ENCODE results near the gene NME3.

The NME3 gene

GRCh38 chr16:1779741-1780676, 8.7 kb upstream of the NME3 start:
- DNase-seq: no peak

GRCh38 chr16:1779234-1779701, 7.9 kb upstream of the NME3 start:
- DNase-seq: no peak

DNA sequence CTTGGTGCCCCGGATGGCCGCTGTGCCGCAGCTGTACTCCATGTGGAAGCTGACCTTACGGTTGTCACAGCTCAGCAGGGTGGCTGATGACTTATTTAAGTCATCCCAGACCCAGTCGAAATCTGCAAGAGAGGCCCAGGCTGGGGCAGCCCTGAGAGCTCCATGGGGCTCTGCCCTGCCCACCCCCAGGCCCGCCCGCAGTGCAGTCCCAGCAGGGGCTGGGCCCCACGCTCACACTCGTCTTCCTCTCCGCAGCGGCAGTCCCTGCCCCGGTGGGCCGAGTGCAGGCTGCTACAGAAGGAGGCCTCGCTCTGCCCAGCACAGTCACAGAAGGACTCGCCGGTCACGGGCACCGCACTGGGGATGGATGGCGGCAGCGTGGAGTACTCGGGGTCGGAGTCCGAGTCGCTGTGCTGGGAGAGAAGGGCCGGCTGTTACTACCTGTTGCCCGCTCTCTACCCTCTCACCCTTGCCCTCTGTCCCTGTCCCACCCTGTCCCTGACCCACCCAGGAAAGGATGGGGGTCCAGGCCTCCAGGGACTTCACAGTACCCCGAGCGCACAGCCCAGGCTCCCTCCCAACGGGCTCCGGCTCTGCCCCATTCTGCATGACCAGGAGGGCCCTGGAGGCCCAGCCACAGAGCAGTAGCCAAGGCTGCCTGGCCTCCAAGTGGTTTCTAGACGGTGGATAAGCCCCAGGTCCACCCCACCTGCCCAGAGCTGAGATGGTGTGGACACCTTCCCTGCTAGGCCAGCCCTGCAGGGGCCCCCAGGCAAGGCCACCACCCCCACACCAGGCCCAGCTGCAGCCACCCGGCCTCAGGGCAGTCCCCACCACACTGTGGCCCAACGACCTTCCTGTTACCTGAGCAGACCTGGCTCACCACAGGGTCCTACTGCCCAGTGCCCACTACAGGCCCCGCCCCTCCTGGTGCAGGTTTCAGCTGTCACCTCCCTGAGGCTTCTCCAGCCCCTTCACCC, 7.1 kb upstream of the NME3 start:
- DNase-seq: no peak

GRCh38 chr16:1777375-1778199, 6.2 kb upstream of the NME3 start:
- no peak for DNase-seq

GRCh38 chr16:1776991-1777374, 5.6 kb upstream of the NME3 start:
- no peak for DNase-seq

DNA sequence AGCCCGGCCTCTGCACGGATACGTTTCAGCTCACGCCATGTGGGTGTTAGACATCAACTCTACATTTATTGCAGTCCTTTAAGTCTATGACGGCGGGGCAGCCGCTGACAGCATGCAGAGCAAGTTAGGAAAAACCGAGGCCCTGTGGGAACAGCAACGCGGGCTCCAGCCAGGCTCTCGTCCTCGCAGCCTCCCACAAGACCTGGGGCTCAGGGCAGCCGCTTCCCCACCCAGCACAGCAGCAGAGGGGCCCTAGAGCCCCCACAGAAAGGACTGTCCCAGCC, 5.3 kb upstream of the NME3 start:
- DNase-seq: no peak

DNA sequence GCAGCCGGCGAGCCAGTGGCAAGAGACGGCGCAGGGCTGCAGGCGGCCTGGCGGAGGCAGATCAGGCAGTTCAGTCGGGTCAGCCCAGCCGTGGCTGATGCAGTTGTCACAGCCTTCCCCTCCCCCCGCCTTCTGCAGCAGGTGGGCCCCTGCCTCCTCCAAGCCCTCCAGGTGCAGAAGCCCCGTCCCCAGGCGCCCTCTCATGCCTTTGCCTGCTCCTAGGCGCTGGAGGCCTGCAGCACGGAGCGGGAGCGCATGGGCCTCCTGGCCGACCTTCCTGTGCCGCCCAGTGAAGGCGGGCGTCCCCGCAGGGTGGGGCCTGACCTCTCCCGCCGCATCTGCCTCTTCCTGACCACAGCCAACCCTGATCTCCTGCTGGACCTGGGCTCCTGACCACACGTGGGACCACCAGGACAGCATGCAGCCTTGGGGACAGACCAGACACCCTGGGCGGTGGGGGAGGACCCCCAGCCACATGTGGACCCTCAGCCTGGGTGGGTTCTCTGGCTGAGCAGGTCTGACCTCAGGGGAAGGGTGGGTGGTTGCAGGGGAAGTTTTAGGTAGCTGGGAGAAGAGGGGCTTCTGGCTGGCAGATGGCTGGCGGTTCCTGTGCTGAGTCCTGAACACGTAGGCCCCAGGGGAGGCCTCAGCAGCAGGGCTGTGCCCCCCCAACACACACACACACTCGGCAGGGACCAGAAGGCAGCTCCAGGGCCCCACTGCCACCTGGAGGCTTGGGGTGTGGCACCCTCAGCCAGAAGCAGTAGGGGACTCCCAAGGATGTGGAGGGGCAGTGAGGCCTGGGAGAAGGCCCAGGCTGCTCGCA, 4.7 kb upstream of the NME3 start:
- no peak for DNase-seq

DNA sequence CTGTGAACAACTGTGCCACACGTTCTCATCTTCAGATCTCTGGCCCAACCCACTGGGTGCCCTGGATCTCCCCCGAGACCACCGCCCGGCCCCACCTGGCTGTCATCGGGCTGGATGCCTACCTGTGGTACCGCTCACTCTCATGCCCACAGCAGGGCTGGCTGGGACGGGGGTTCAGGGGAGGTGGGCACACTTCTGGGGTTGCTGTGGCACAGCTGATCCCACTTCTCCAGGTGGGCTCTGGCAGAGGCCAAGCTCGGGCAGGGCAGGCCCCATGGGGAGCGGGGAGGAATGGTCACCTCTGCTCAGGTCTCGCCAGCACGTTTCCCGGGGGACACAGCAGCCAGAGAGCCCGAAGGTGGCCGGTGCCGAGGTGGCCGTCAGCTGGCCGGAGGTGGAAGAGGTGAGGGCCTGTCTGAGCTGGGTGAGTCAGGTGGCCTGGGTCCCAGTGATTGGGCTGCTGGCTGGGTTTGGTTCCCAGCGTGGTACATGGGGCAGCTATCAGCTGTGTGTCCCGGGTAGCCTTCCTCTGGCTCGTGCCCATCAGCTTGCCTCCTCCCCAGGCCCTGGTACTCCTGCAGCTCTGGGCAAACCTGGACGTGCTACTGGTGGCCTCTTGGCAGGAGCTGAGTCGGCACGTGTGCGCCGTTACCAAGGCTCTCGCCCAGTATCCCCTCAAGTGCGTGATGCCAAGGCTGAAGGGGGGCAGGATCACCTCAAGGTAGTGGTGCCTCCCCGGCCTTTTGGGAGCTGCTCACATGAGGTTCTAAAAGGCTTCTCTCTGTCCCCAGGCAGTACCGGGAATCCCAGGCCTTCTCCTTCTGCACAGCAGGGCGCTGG, 3.9 kb upstream of the NME3 start:
- DNase-seq: no peak

DNA sequence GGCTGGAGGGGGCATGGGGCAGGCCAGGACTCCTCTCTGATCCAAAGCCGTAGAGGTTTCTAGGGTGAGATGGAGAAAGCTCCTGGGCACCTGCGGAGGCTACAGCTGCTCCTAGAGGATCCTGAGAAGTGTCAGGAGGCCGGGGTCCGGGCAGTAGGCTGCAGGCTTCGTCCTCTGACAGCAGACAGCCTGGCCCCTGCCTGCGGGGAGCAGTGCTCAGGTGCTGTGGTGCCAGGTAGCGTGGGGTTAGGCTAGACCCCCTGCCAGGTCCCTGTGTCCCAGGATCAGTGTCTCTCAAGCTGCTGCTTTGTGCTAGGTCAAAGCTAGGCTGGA, 3.1 kb upstream of the NME3 start:
- no peak for DNase-seq

DNA sequence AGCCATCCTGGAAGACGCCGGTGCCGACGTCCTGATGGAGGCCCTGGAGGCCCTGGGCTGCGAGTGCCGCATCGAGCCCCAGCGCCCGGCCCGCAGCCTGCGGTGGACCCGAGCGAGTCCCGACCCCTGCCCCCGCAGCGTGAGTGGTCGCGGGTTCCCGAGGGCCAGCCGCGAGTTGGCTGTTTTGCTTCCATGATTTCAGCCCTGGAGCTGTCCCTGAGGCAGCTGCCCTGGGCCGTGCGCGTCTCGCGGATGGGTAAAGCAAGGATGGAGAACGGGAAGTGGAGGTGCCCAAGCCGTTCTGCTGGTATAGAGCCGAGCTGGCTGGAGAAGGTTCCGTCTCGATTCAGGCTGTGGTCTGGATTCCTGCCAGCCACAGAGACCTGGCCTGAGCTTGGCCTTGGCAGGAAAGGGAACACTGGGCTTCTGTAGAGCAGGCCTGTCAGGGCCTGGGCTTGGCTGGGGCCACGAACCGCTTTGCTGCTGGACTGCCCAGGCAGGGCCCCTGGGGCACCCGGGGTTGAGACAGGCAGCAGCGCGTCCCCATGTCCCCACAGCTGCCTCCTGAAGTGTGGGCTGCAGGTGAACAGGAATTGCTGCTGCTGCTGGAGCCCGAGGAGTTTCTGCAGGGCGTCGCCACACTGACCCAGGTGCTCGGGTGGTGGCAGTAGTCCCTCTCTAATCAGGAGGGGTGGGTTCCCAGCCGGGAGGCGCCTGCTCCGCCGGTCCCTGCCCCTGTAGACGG, 2.5 kb upstream of the NME3 start:
- peak; percentile 19 for DNase-seq

- peak; percentile 82 for DNase-seq
Observed at GRCh38 chr16:1772908-1773702, 1.8 kb upstream of the NME3 start, which contains the start of gene MRPS34. MRPS34 (minus strand) TSS chr16:1773134; CDS start chr16:1773119, 15 bp downstream.

DNA sequence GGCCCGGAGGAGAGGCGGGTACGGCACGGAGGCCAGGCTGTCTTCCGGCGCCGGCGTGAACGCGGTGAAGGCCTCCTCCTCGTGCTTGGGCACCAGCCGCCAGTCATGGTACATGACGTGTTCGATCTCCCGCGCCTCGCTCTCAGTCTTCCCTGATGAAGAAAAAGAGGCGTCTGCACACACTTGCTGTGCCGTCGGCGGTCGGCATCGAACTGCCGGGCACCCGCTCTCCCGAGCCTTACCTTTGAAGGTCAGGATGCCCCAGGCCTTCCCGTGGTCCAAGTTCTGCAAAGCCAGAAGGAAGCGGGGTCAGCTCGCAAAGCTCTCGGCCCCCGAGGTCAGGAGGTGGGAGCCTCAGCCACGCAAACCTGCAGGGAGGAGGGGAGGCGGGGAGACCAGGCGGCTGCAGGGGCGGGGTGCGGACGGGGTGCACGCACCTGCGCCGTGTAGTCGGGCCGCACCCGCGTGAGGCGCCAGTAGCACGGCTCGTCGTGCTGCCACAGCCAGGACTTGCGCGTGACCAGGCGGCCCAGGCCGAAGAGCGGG, 1.1 kb upstream of the NME3 start, which contains the start of gene EME2:
Gene EME2, plus strand, starts transcription at position 449 of the 546 bp plus-strand sequence. CDS start 418 bp downstream, outside the sequence.
- peak; percentile 63 for DNase-seq

GRCh38 chr16:1771864-1772361, 570 bp upstream of the NME3 start:
- DNase-seq: no peak

DNA sequence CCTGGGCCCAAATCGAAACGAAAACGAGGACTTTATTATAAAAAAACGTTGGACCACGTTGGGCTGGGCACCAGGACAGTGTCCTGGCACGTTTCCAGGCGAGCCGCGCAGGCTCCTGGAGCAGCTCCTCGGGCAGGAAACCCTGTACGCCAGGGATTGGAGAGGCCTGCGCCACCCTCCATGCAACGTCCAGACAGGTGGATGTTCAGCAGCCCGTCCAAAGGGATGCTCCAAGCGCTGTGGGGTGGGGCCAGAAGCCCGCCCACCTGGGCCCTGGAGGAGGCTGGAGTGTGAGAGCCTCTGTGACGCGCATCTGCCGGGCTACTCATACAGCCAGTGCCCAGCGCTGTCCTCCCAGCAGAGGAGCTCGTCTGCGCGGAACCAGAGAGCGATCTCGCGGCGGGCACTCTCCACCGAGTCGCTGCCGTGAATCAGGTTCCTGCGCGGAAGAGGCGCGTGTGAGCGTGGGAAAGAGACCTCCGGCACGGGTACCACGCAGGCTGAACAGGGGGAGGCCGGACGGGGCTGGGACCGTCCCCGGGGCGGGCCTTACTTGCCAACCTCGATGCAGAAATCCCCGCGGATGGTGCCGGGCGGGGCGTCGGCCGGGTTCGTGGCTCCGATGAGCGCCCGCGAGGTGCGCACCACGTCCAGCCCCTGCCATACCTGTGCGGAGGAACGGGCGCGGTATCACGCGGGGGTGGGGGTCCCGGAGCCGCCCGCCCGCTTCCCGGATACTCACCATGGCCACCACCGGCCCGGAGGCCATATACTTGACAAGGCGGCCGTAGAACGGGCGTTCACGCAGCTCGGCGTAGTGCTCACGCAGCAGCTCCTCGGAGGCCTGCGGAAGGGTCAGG, 785 bp downstream of the NME3 start:
- DNase-seq: peak; percentile 63

DNA sequence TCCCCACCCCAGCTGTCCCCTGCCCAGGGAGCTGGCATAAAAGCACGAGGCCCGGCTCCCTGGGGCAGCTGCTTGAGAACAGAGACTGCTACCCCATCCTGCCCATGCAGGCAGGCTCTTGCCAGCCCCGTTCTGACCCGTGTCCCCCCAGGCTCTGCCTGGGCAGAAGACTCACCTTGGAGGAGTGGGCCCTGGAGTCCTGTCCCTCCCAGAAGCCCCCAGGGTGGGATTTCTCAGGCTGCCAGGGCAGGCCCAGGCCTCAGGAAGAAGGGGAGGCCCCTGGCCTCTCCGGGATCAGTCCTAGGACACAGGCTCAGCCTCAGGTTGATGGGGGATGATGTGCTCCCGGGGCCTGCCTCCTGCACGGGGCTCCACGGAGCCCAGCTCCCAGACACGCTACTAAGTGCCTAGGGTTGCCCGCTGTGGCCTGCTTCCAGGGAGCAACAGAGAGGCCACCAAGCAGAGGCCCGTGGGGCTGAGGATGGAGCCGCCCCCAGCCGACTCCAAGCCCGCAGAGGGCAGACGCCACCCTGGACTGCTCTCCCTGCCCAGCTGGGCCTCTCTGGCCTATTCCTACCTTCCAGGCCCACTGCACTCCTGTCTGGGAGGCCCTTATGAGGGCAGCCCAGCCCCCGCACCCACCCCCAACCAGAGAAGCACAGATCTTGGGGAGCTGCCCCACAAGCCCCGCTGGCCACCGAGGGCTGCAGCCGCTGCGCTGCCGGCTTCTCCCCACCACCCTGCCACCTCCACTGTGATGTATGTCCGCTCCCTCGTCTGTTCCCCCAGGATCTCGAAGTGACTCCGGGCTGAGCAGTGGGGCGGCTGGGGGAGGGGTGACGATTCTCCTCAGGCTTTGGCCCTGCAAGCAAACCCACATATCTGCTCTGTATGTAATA, 1.7 kb downstream of the NME3 start:
- no peak for DNase-seq

DNA sequence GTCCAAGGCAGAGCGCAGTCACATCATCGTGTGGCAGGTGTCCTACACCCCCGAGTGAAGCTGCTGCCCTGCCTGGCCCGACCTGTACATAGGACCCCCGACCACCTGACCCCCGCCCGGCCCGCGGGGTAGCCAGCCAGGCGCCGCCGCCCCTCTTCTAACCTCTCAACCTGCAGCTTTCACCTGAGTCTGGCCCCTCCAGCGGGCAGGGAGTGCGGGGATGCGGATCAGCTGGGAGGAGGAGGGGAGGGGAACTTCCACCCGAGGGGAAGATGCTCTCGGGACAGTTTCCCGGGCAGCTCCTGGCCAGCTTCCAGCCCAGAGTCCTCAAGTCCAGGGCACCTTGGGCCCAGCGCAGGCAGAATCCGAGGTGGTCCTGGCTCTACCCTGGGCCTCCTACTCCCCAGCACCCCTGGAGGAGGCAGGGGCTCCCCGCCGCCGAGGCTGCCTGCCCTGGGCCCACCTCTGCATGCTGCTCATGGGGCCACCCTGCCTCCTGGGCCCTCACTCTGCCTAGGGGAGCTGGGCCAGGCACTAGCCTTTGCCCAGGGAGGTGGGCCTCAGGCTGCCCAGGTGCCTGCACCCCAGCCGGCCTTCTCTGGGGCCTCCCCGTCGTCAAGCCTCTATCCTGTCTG, 2.5 kb downstream of the NME3 start:
- DNase-seq: no peak
